Inflammatory macrophage treated with lipopolysaccharide for 4 hours (primary cell): ENCODE results near the gene BICRA.
A peak's percentile ranks its signal among the peaks of the same experiment; 100 is the strongest.
"Not testable (repeated sequence)": the region's sequence is repeated elsewhere in the genome, so short reads cannot be mapped to it uniquely, and the experiment has no call there.

ENCODE experiments used
- DNase-seq: peaks from one replicate; pipeline ENCODE4 v3.0.0-alpha.2; 2020

Gene BICRA

GRCh38 chr19:47631681-47632446 lies 22.9 kb downstream of the BICRA start:
- DNase-seq, result no peak

- no peak for DNase-seq
These were observed 24.6 kb downstream of the BICRA start for GRCh38 chr19:47633517-47633916.

GRCh38 chr19:47633996-47634395 lies 25.1 kb downstream of the BICRA start:
- no peak for DNase-seq

- not testable (repeated sequence) for DNase-seq
These were observed 26.3 kb downstream of the BICRA start for GRCh38 chr19:47635152-47635754.

- DNase-seq, result peak; percentile 28
These were observed 28.6 kb downstream of the BICRA start for GRCh38 chr19:47637550-47637949.

GRCh38 chr19:47641891-47642485 lies 33.1 kb downstream of the BICRA start:
- no peak for DNase-seq

- no peak for DNase-seq
These were observed 34.3 kb downstream of the BICRA start for GRCh38 chr19:47643281-47643680.

- DNase-seq, result no peak
These were observed 35.3 kb downstream of the BICRA start for GRCh38 chr19:47644199-47644598.

GRCh38 chr19:47644743-47645482 lies 36.0 kb downstream of the BICRA start:
- no peak for DNase-seq

- no peak for DNase-seq
These were observed 38.0 kb downstream of the BICRA start for GRCh38 chr19:47646924-47647323.

GRCh38 chr19:47649588-47649987 lies 40.7 kb downstream of the BICRA start:
- DNase-seq, result no peak

GRCh38 chr19:47650700-47651099 lies 41.8 kb downstream of the BICRA start:
- DNase-seq, result no peak

- DNase-seq, result no peak
These were observed 42.2 kb downstream of the BICRA start for GRCh38 chr19:47651132-47651531.

- DNase-seq, result no peak
These were observed 42.8 kb downstream of the BICRA start for GRCh38 chr19:47651691-47652090.

- DNase-seq, result no peak
These were observed 43.4 kb downstream of the BICRA start for GRCh38 chr19:47652285-47652684.

GRCh38 chr19:47653856-47654255 lies 44.9 kb downstream of the BICRA start:
- no peak for DNase-seq

- DNase-seq, result no peak
These were observed 48.8 kb downstream of the BICRA start for GRCh38 chr19:47657719-47658118.

- DNase-seq, result no peak
These were observed 49.8 kb downstream of the BICRA start for GRCh38 chr19:47658431-47659348.

- no peak for DNase-seq
These were observed 51.5 kb downstream of the BICRA start for GRCh38 chr19:47660435-47660832.

- no peak for DNase-seq
These were observed 52.2 kb downstream of the BICRA start for GRCh38 chr19:47661161-47661560.

GRCh38 chr19:47661611-47662010 lies 52.7 kb downstream of the BICRA start:
- DNase-seq, result no peak

- DNase-seq, result no peak
These were observed 54.5 kb downstream of the BICRA start for GRCh38 chr19:47663435-47663910.
